SK-N-MC (cell line): ENCODE results near the gene MEGF8.

Experiments used
- DNase-seq: peaks from one replicate; pipeline ENCODE4 v3.0.0-alpha.2; 2011; ENCODE audit warnings: low read depth, low spot score
- H3K27ac ChIP-seq: fragments of 200-600 bp; sonication (generic); 2 replicates; pipeline ENCODE4 v1.5.1; 2016; ENCODE audit warnings: mixed run types
- H3K36me3 ChIP-seq: fragments of 200-600 bp; sonication (generic); 2 replicates; pipeline ENCODE4 v1.6.1; 2017; ENCODE audit warnings: antibody characterized with exemption, low read length, mixed read lengths; ENCODE audit not compliant: insufficient read depth
- H3K4me3 ChIP-seq: fragments of 200-600 bp; sonication (generic); 2 replicates; pipeline ENCODE4 v1.5.1; 2016
- H3K9ac ChIP-seq: fragments of 200-600 bp; sonication (generic); 2 replicates; pipeline ENCODE4 v1.8.0; 2017; ENCODE audit warnings: mixed run types, mixed read lengths; ENCODE audit not compliant: insufficient read length
- H3K9me3 ChIP-seq: fragments of 200-600 bp; sonication (generic); 2 replicates; pipeline ENCODE4 v1.6.1; 2017; ENCODE audit warnings: low read depth, mild to moderate bottlenecking, antibody characterized with exemption, low read length, moderate library complexity, mixed read lengths
- EZH2 ChIP-seq: fragments of 200-600 bp; sonication (generic); IDR thresholded peaks from one replicate; pipeline ENCODE4 v1.6.1; 2017; ENCODE audit warnings: antibody characterized with exemption
- FOXP2 ChIP-seq: optimal IDR thresholded peaks from 2 replicates; pipeline ENCODE3; 2011; ENCODE audit warnings: mild to moderate bottlenecking, moderate library complexity; ENCODE audit not compliant: insufficient read depth; ENCODE audit errors: extremely low read length, control extremely low read depth
- POLR2AphosphoS5 ChIP-seq: IDR thresholded peaks from 2 replicates; pipeline ENCODE4 v1.6.1; 2012; ENCODE audit warnings: mild to moderate bottlenecking, low read depth, low read length, borderline replicate concordance

MEGF8 gene

DNA sequence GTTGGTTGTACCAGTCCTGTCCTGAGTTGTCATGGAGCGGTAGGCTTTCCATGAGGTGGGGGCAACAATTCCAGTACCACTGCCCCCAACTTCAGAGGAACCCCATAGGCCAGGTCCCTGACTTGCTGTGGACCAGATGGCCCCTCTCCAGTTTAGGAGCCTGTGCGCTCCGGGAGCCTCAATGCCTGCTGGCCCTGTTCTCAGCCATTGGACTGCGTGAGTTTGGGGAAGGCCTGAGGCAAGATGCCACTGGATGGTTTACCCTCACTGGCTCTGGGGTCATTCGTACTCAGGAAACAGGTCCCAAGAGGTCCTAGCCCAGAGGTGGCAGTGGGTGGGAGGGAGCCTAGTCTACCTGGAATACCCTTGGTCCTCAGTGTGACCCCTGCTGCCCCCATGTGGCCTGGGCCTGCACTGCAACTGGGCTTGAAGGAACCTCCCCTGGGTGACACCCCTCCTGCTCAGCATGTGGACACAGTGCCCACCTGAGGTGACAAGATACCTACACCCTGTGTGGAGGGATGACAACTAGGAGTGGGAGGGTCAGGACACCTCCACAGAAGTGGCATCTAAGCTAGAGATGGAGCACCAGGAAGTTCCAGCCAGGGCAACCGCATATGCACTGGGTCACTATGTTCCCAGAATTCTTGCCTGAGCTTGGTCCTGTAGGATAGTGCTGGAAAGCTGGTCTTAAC, 29.5 kb upstream of the MEGF8 start:
- H3K36me3 ChIP-seq, result peaks cover 60% of the 10 kb centered on the region
- H3K9me3 ChIP-seq, result no peaks in the 10 kb centered on the region
- no peak for DNase-seq
- TF ChIP-seq POLR2AphosphoS5, result peak; percentile 75
- TF ChIP-seq FOXP2, result no peak
- no peak for TF ChIP-seq EZH2
- no peak overlapping the region for H3K4me3 ChIP-seq
- H3K27ac ChIP-seq, result peak overlapping the region; percentile 46; the same call in 1 of the 2 replicates
- H3K9ac ChIP-seq, result no peak overlapping the region

DNA sequence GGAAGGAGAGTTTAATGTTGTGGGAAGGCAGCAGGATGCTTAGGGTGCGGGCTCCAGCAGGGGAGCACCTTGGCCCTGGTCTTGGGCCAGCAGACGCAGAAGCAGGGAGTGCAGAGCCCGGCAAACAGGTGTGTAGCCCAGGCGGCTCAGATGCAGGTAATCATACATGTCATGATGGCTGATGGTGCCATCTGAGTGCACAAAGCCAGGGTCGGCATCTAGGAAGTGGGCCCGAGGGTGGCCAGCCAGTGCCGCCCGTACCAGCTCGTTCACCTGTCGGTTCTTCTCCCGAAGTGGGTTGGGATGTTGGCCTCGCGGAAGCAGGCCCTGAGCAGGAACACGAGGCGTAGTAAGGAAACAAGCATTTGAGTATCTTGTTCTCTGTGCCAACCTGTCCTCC, 28.4 kb upstream of the MEGF8 start:
- Histone ChIP-seq H3K36me3 (peaks cover 50% of the 10 kb centered on the region; the same call in 1 of the 2 replicates), H3K27ac (no peak overlapping the region), H3K9me3 (no peaks in the 10 kb centered on the region), H3K9ac (no peak overlapping the region), H3K4me3 (no peak overlapping the region)
- no peak for TF ChIP-seq POLR2AphosphoS5
- TF ChIP-seq EZH2, result no peak
- no peak for TF ChIP-seq FOXP2
- no peak for DNase-seq

DNA sequence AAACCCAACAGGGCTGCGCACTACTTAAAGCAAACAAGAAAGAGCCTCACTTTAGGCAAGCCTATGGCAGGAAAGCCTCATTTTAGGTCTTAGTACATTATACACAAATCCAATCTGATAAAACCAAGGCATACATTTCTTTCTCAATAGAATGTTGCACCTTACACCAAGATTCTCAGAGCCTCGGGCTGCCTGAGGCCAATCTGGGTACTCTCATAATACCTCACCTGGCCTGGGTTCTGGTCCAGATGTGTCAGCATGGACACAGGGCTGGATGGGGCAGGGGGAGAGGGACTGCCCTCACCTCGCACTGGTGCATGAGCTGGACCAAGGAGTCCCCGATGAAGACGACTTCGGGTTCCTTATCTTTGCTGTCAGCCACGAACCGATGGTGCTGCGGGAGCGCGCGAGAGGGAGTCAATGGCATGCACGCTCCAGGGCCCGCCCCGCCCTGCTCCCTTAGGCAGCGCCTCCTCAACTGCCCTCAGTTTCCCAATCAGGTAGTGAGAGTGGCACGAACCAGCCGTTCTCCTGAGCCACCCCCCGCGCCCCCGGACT, 23.7 kb upstream of the MEGF8 start, which contains the start of gene PRR19:
PRR19 (plus strand) TSS at position 487 of the 558 bp plus-strand sequence. CDS start 7,453 bp downstream, outside the sequence.
- no peak for DNase-seq
- no peak for TF ChIP-seq POLR2AphosphoS5
- no peak for TF ChIP-seq EZH2
- no peak for TF ChIP-seq FOXP2
- H3K27ac ChIP-seq, result peak within 1 kb of the TSS; percentile 83
- H3K9me3 ChIP-seq, result no peaks in the 10 kb centered on the region
- peak within 1 kb of the TSS; percentile 91 for H3K4me3 ChIP-seq
- peaks cover 11% of the 10 kb centered on the region; the same call in 1 of the 2 replicates for H3K36me3 ChIP-seq
- peak within 1 kb of the TSS; percentile 79 for H3K9ac ChIP-seq

DNA sequence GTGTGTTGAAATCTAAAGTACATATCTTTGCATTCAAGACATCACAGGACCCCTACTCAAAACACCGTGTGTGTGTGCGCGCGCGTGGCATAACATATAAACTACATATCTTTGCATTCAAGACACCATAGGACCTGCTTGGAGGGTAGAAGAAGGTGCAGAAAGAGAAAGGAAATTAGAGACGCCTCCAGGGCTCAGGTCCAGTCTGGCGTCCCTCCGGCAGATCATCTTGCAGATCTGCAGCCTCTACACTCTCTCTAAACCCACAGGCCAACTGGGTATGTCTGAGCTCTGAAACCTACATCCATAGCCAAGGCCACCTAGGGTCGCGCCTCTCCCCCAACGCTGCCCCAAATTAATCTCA, 22.4 kb upstream of the MEGF8 start:
- H3K36me3 ChIP-seq, result peaks cover 7% of the 10 kb centered on the region; the same call in 1 of the 2 replicates
- no peaks in the 10 kb centered on the region for H3K9me3 ChIP-seq
- TF ChIP-seq FOXP2 (no peak), POLR2AphosphoS5 (no peak), EZH2 (no peak)
- peak overlapping the region; percentile 79 for H3K9ac ChIP-seq
- DNase-seq, result no peak
- peak overlapping the region; percentile 91 for H3K4me3 ChIP-seq
- peak overlapping the region; percentile 83 for H3K27ac ChIP-seq

DNA sequence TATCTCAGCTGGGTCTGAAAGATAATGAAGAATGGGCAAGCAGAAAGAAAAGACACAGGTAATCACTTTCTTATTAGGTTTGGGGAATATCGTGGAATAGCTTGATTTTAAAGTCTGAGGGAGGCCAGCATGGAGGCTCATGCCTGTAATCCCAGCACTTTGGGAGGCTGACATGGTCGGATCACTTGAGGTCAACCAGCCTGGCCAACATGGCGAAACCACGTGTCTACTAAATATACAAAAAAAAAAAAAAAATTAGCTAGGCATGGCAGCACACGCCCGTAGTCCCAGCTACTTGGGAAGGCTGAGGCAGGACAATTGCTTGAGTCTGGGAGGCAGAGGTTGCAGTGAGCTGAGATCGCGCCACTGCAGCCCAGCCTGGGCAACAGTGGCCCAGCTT, 21.6 kb upstream of the MEGF8 start:
- TF ChIP-seq POLR2AphosphoS5 (no peak), EZH2 (no peak), FOXP2 (no peak)
- H3K36me3 ChIP-seq, result peaks cover 7% of the 10 kb centered on the region; the same call in 1 of the 2 replicates
- no peak overlapping the region for H3K4me3 ChIP-seq
- DNase-seq, result no peak
- no peak overlapping the region for H3K9ac ChIP-seq
- H3K27ac ChIP-seq, result peak overlapping the region; percentile 83
- no peaks in the 10 kb centered on the region for H3K9me3 ChIP-seq

DNA sequence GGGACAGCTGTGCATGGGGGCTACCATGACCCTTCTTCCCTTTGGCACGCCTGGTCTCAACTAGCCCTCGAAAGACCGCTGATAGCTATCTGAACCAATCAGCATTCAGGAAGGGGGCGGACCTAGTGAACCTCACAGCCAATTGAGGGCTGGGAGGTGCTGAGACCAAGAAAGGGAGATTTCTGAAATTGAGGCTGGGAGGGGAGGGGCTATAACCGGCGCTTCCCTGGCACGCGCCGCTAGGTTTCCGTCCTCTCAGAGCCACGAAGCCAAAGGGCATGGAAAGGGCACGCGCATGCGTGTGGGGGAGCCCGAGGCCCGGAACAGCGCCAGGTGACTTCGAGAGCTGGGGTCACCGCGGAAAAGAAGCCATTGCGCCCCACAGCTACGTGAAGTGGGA, 18.8 kb upstream of the MEGF8 start:
- no peak for DNase-seq
- H3K4me3 ChIP-seq, result no peak overlapping the region
- no peak overlapping the region for H3K27ac ChIP-seq
- H3K36me3 ChIP-seq, result no peaks in the 10 kb centered on the region
- no peaks in the 10 kb centered on the region for H3K9me3 ChIP-seq
- no peak for TF ChIP-seq EZH2
- H3K9ac ChIP-seq, result no peak overlapping the region

DNA sequence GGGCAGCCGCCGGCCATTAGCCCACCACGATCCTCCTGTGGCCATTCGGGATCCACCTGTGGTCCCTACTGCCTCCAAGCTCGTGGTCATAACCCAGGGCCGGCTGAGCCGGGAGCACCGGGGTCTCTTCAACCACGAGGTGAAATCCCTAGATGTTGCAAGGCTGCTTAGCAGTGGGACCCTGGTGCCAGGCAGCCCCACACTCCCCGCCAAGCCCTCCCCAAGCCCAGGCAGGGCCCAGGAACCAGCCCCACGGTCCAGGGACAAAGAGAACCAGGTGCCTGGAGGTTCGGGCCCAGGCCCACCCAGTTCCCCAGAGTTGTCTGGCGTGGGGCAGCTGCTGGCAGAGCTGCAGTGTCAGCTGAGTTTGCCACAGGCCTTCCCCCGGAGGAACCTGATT, 15.7 kb upstream of the MEGF8 start:
- H3K36me3 ChIP-seq, result no peaks in the 10 kb centered on the region
- H3K9me3 ChIP-seq, result no peaks in the 10 kb centered on the region
- TF ChIP-seq POLR2AphosphoS5, result no peak
- no peak for TF ChIP-seq EZH2
- no peak for TF ChIP-seq FOXP2
- H3K27ac ChIP-seq, result no peak overlapping the region
- H3K4me3 ChIP-seq, result no peak overlapping the region
- H3K9ac ChIP-seq, result no peak overlapping the region
- no peak for DNase-seq

DNA sequence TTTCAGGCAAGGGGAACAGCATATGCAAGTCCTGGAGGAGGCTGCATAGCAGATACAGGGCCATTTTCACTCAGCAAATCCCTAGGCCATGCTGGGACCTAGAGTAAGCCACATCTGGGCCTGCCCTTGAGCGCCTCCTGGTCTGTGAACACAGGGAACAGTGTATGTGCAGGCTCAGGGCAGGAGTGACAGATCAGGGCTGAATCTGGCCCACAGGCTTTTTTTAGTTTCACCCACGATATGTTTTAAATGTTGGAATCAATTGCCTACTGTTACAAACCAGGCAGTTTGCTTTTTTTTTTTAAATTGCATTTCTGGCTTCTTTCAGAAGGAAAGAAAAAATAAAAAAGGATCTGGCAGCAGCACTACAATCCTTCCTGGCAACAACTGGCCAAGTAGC, 13.8 kb upstream of the MEGF8 start:
- no peak overlapping the region for H3K9ac ChIP-seq
- no peak for DNase-seq

DNA sequence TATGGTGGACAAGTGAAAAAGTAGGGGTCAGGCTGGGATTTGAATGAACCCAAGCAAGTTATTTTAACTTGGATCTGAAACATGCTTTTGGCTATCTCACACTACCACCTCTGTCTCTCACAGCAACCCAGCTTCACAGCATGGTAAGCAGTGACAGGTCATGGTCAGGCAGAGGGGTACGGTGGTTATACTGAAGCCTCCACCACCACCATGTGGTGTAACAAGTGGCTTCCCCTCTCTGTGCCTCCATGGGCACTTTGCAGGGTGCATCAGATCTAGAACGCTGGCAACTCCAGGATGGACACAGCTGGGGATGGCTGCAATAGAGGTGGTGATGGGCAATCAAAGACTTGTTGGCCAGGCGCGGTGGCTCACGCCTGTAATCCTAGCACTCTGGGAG, 13.1 kb upstream of the MEGF8 start:
- Histone ChIP-seq H3K9ac (no peak overlapping the region), H3K36me3 (no peaks in the 10 kb centered on the region), H3K4me3 (no peak overlapping the region), H3K9me3 (no peaks in the 10 kb centered on the region), H3K27ac (no peak overlapping the region)
- no peak for DNase-seq
- TF ChIP-seq POLR2AphosphoS5 (no peak), FOXP2 (no peak), EZH2 (no peak)

More for the DNA sequence above, 13.8 kb upstream of the MEGF8 start:
- Histone ChIP-seq H3K36me3 (no peaks in the 10 kb centered on the region), H3K9me3 (no peaks in the 10 kb centered on the region), H3K27ac (no peak overlapping the region), H3K4me3 (no peak overlapping the region)
- TF ChIP-seq FOXP2, result no peak
- TF ChIP-seq EZH2, result no peak
- no peak for TF ChIP-seq POLR2AphosphoS5
